NCI-H82 treated with DMSO at 0.1 percent for 48 hours (cell line): ENCODE data around the gene SLX4.

Source experiments
- DNase-seq: peaks from one replicate; lab custom pipeline; 2025; ENCODE audit not compliant: unreplicated experiment; lab: John Stamatoyannopoulos, UW

The SLX4 gene

GRCh38 chr16:3553138-3553923 lies 58.1 kb downstream of the SLX4 start:
- no peak for DNase-seq

DNA sequence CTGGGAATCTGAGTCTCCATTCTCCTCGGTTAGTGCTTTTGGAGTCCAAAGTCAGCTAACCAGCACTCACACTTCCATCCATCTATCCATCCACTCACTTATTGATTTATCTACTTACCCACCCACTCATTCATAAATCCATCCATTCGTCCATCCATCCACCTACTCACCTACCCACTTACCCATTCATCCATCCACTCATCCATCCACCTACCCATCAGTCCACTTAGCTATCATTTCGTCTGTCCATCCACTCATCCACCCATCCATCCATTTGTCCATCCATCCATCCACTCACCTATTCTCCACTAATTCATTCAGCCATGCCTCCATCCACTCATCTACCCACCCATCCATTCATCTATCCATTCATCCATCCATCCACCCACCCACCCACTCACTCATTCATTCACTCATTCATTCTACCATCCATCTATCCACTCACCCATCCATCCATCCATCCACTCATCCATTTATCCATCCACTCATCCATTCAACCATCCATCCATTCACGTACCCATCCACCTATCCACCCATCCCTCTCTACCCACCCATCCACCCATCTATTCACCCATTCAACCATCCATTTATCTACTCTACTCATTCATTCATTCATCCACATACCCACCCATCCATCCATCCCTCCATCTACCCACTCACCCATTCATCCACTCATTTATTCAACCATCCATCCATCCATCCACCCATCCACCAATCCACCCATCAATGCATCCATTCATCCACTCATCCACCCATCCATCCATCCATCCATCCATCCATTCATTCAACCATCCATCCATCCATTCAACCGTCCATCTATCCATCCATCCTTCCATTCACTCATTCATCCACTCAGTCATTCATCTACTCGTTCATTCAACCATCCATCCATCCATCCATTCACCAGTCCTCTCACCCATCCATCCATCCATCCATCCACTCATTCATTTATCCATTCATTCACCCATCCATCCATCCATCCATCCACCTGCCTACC lies 60.3 kb downstream of the SLX4 start:
- no peak for DNase-seq

GRCh38 chr16:3549906-3550305 lies 61.5 kb downstream of the SLX4 start:
- DNase-seq = no peak

DNA sequence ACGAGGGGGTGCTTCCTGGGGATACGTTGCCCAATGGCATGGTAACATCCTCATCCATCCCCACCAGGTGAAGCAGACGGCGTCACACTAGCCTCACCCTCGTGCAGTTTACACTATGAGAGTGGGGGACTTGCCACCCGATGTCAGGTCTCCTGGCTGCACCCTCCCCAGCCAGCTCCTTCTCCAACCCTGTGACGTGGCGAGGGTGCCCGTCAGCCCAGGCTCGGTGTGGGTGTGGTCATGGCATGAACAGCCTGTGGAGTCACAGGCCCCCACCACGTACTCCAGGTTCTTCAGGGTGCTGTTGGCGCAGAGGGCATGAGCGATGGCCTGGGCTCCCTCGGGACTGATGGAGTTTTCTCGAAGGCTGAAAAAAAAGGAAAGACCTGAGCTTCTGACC lies 62.5 kb downstream of the SLX4 start:
- DNase-seq = no peak

DNA sequence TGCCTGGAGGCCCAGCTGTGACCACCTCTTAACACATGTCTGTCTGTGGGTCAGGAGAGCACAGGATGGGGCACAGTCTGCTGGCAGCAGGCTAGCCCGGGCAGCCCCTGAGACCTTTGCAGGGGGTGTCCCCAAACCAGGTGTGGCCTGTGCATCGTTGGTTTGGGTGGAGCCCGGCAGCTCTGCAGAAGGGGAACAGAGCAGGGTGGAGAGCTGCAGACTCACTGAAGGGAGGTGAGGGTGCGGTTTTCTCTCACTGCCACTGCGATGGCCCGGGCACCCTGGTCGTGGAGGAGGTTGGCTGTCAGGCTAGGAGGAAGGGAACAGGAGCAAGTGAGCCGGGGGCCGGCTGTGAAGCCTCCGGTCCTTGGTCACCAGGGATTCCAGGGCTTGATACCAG lies 63.0 kb downstream of the SLX4 start:
- DNase-seq = no peak

GRCh38 chr16:3546986-3547682 lies 64.3 kb downstream of the SLX4 start:
- no peak for DNase-seq

GRCh38 chr16:3542601-3543373 lies 68.6 kb downstream of the SLX4 start:
- DNase-seq = no peak

DNA sequence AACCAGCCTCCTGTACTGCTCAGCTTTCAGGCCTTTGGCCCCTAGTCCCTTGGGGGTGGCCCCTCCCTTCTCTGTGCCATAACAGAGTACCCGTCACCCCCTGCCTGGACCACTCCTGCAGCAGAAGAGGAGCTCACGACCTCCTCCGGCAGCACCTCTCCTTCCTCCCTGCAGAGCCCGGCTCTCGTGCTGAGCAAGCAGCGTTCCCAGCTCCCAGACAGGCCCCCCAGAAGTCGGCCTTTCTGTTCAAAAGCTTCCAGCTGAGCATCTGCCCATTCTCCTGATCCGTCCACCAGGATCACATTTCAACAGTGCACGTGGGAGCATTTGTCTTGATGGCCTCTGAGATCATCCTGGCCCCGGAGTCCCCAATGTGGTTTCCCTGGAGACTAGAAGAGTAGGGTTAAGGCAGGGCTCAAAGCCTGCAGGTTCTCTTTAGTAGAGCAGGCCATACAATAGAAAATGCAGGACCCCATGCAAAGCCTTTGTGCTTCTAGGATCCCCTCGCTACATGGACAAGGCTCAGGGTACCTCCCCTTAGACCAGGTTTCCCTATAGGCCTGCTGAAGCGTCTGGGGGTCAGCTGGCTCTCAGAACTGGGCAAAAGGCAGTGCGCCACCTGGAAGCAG lies 69.8 kb downstream of the SLX4 start:
- no peak for DNase-seq

- DNase-seq = no peak
Observed at GRCh38 chr16:3538222-3538621, 73.2 kb downstream of the SLX4 start.

- DNase-seq = no peak
Observed at GRCh38 chr16:3536851-3537250, 74.6 kb downstream of the SLX4 start.

- no peak for DNase-seq
Observed at GRCh38 chr16:3536271-3536731, 75.1 kb downstream of the SLX4 start.

- DNase-seq = no peak
Observed at GRCh38 chr16:3534126-3534525, 77.3 kb downstream of the SLX4 start.

GRCh38 chr16:3532741-3533140 lies 78.7 kb downstream of the SLX4 start:
- DNase-seq = no peak
